ENCODE measurements around the gene MYO6.

MYO6 gene

GRCh38 chr6:75827163-75827562 is 78.1 kb downstream of the MYO6 start:
- DNase-seq (ENCODE audit: low spot score), result no peak

- no peak for DNase-seq (ENCODE audit: low spot score)
Observed at GRCh38 chr6:75830959-75831885, 82.2 kb downstream of the MYO6 start.

- no peak for DNase-seq (ENCODE audit: low spot score)
Observed at GRCh38 chr6:75834447-75834846, 85.4 kb downstream of the MYO6 start.

- DNase-seq (ENCODE audit: low spot score), result no peak
Observed at GRCh38 chr6:75842191-75842590, 93.2 kb downstream of the MYO6 start.

- no peak for DNase-seq (ENCODE audit: low spot score)
Observed at GRCh38 chr6:75842732-75843131, 93.7 kb downstream of the MYO6 start.

GRCh38 chr6:75843396-75843795 is 94.4 kb downstream of the MYO6 start:
- DNase-seq (ENCODE audit: low spot score), result no peak

- DNase-seq (ENCODE audit: low spot score), result no peak
Observed at GRCh38 chr6:75848274-75848673, 99.2 kb downstream of the MYO6 start.

- DNase-seq (ENCODE audit: low spot score), result no peak
Observed at GRCh38 chr6:75849329-75850025, 100.4 kb downstream of the MYO6 start.

- DNase-seq (ENCODE audit: low spot score), result no peak
Observed at GRCh38 chr6:75850026-75850833, 101.2 kb downstream of the MYO6 start.

GRCh38 chr6:75852721-75853120 is 103.7 kb downstream of the MYO6 start:
- DNase-seq (ENCODE audit: low spot score), result no peak

GRCh38 chr6:75853806-75854205 is 104.8 kb downstream of the MYO6 start:
- DNase-seq (ENCODE audit: low spot score), result no peak

- DNase-seq (ENCODE audit: low spot score), result peak; percentile 10
Observed at GRCh38 chr6:75855052-75855451, 106.0 kb downstream of the MYO6 start.

GRCh38 chr6:75856902-75857301 is 107.9 kb downstream of the MYO6 start:
- DNase-seq (ENCODE audit: low spot score), result no peak

GRCh38 chr6:75863001-75863400 is 114.0 kb downstream of the MYO6 start:
- DNase-seq (ENCODE audit: low spot score), result no peak

GRCh38 chr6:75863784-75864183 is 114.7 kb downstream of the MYO6 start:
- no peak for DNase-seq (ENCODE audit: low spot score)

GRCh38 chr6:75864446-75864845 is 115.4 kb downstream of the MYO6 start:
- no peak for DNase-seq (ENCODE audit: low spot score)

- peak; percentile 7 for DNase-seq (ENCODE audit: low spot score)
Observed at GRCh38 chr6:75870389-75870788, 121.3 kb downstream of the MYO6 start.

- DNase-seq (ENCODE audit: low spot score), result no peak
Observed at GRCh38 chr6:75874224-75874623, 125.2 kb downstream of the MYO6 start.

GRCh38 chr6:75876152-75876551 is 127.1 kb downstream of the MYO6 start:
- no peak for DNase-seq (ENCODE audit: low spot score)

GRCh38 chr6:75880305-75880704 is 131.3 kb downstream of the MYO6 start:
- no peak for DNase-seq (ENCODE audit: low spot score)

- peak; percentile 40 for DNase-seq (ENCODE audit: low spot score)
Observed at GRCh38 chr6:75882734-75883133, 133.7 kb downstream of the MYO6 start.

- no peak for DNase-seq (ENCODE audit: low spot score)
Observed at GRCh38 chr6:75884822-75885221, 135.8 kb downstream of the MYO6 start.
